Lower lobe of right lung (tissue), 2 donors: ENCODE measurements around the gene BLM. TPM values are rescaled to one million over a fixed set of nuclear protein-coding genes. Genes with fewer than 3 reads are reported as not detected.

ENCODE experiments used
- ATAC-seq, 2 donors: fragments of 200-7000 bp; cut with Tn5 transposase; one replicate each; pipeline ENCODE4 v1.9.1; 2020 to 2022; ENCODE audit warnings: mild to moderate bottlenecking in 2 of 2, moderate library complexity in 2 of 2
- DNase-seq: peaks from one replicate; pipeline ENCODE4 v3.0.0-alpha.2; 2020
- H3K27ac ChIP-seq: fragments of 200-600 bp; one replicate; pipeline ENCODE4 v1.8.0; 2022
- H3K27me3 ChIP-seq: fragments of 200-600 bp; one replicate; pipeline ENCODE4 v1.8.0; 2022; ENCODE audit warnings: low read depth
- H3K36me3 ChIP-seq: fragments of 200-600 bp; one replicate; pipeline ENCODE4 v1.8.0; 2022; ENCODE audit warnings: mild to moderate bottlenecking
- H3K4me1 ChIP-seq: fragments of 200-600 bp; one replicate; pipeline ENCODE4 v1.8.0; 2022
- H3K4me3 ChIP-seq: fragments of 200-600 bp; one replicate; pipeline ENCODE4 v1.8.0; 2022; ENCODE audit warnings: mild to moderate bottlenecking
- H3K9me3 ChIP-seq: fragments of 200-600 bp; one replicate; pipeline ENCODE4 v1.8.0; 2022
- CTCF ChIP-seq: fragments of 200-600 bp; IDR thresholded peaks from one replicate; pipeline ENCODE4 v1.8.0; 2022; ENCODE audit warnings: antibody characterized with exemption, mild to moderate bottlenecking
- intact Hi-C: fragments of 100-400 bp; cut with DNase I; formaldehyde crosslinking; loops from one replicate; pipeline ENCODE4 v1.11.0; 2022
- total RNA-seq: library from RNA; stranded (reverse); fragmentation: NEBNext Ultra II Directional; extraction: Animal tissue kit (Norgen Biotek cat#: 25700); gene quantifications from one replicate; pipeline ENCODE4 v1.2.1, GENCODE V29; 2021
- donor health status: DM: no; HTN: yes; CAD: no; lungs with severe emphysema.

BLM gene
- total RNA-seq, 1 donor from 2014 or later = 2.0 TPM

GRCh38 chr15:90756916-90757315, 39.8 kb downstream of the BLM start:
- Histone ChIP-seq H3K27me3 (no peaks in the 10 kb centered on the region), H3K4me3 (no peak overlapping the region), H3K9me3 (no peaks in the 10 kb centered on the region), H3K27ac (no peak overlapping the region), H3K36me3 (no peaks in the 10 kb centered on the region), H3K4me1 (peaks cover 6% of the 10 kb centered on the region)
- no peak for ATAC-seq
- intact Hi-C loops = no loop called here
- TF ChIP-seq CTCF = no peak
- no peak for DNase-seq

DNA sequence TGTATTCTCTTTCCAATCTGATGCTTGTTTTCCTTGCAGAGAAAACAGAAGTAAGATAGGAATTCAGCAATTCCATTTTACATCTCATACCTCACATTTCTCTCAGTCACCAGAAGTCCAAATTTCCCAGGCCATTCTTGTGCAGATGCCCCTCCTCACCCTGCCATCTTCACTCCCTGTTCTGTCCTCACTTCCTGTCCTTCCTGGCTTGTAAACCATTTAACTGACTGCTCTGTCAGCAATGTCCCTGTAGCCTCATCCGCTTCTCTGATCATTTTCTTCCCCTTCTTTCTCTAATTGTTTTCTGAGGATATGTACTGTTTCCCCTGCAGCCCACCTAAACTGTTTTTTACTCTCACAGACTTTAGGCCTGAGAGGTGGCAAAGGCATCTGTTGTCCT, 40.3 kb downstream of the BLM start:
- Histone ChIP-seq H3K9me3 (no peaks in the 10 kb centered on the region), H3K36me3 (no peaks in the 10 kb centered on the region), H3K27ac (no peak overlapping the region), H3K4me3 (no peak overlapping the region), H3K4me1 (peaks cover 12% of the 10 kb centered on the region), H3K27me3 (no peaks in the 10 kb centered on the region)
- DNase-seq (no peak), ATAC-seq (no peak)
- intact Hi-C loops = no loop called here
- TF ChIP-seq CTCF = no peak

- no peak for ATAC-seq
- Histone ChIP-seq H3K4me1 (peaks cover 17% of the 10 kb centered on the region), H3K9me3 (no peaks in the 10 kb centered on the region), H3K4me3 (no peak overlapping the region), H3K27ac (no peak overlapping the region), H3K36me3 (no peaks in the 10 kb centered on the region), H3K27me3 (no peaks in the 10 kb centered on the region)
- TF ChIP-seq CTCF = no peak
- intact Hi-C loops = no loop called here
- no peak for DNase-seq
Observed at GRCh38 chr15:90760661-90761232, 43.6 kb downstream of the BLM start.

DNA sequence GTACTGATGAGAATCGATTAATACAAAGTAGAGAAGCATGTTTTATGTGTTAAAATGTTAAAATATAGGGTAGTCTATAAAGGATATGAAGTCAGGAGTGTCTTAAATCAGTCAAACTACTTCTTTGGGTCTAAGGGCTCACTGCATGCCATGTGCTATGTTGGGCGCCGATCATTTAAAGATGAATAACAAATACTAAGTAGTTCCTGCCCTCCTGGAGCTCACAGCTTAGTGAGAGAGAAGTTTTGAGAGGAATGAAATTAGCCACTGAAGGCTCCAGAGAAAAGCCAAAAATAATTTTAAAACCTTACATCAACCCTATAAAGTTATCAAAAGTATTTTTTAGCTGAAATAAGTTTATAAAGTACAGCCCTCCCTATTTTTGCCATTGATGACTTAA, 44.5 kb downstream of the BLM start:
- peak; percentile 23 to 35 for ATAC-seq
- no peaks in the 10 kb centered on the region for H3K9me3 ChIP-seq

DNA sequence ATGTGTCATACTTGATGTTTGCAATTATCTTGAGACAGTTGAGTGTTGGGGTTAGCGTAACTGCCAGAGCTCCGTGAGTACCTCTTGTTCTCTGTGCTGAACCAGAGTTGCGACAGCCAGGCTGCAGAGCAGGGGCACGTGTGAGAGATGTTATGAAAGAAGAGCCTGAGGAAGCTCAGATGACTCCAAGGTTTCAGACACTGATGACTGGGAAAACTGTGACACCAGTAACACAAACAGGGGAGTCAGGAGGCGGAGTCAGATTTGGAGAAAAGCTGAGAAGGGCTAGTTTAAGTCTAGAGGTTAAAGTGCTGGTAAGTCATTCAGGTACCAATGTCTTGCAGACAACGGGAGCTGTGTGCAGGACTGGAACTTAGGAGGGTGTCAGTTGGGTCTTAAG, 45.0 kb downstream of the BLM start:
- intact Hi-C loops = no loop called here
- ATAC-seq (peak; percentile 97 to 98), DNase-seq (peak; percentile 87)
- H3K4me3 ChIP-seq = no peak overlapping the region
- H3K36me3 ChIP-seq = no peaks in the 10 kb centered on the region
- no peak for TF ChIP-seq CTCF
- H3K27ac ChIP-seq = no peak overlapping the region
- no peaks in the 10 kb centered on the region for H3K27me3 ChIP-seq
- H3K4me1 ChIP-seq = peaks cover 17% of the 10 kb centered on the region
- H3K9me3 ChIP-seq = no peaks in the 10 kb centered on the region

More for the DNA sequence above, 44.5 kb downstream of the BLM start:
- no peak overlapping the region for H3K4me3 ChIP-seq
- TF ChIP-seq CTCF = no peak
- H3K27me3 ChIP-seq = no peaks in the 10 kb centered on the region
- no peak for DNase-seq
- no peaks in the 10 kb centered on the region for H3K36me3 ChIP-seq
- intact Hi-C loops = no loop called here
- peaks cover 17% of the 10 kb centered on the region for H3K4me1 ChIP-seq
- no peak overlapping the region for H3K27ac ChIP-seq
